OCI-LY1 (cell line): ENCODE data around the gene LRP6.

Experiments
- H2AFZ ChIP-seq: fragments of 200-600 bp; sonication (generic), shearing (Covaris generic); 2 replicates; pipeline ENCODE4 v1.6.0; 2014; ENCODE audit warnings: antibody characterized with exemption, mild to moderate bottlenecking, low read length
- H3F3A ChIP-seq: fragments of 200-600 bp; sonication (generic), shearing (Covaris generic); 2 replicates; pipeline ENCODE4 v1.6.0; 2014; ENCODE audit warnings: mild to moderate bottlenecking, antibody characterized with exemption, low read length, moderate library complexity; ENCODE audit not compliant: insufficient read depth
- H3K27ac ChIP-seq: fragments of 200-600 bp; sonication (generic); 2 replicates; pipeline ENCODE4 v1.5.1; 2014; ENCODE audit warnings: low read length, mixed run types, mild to moderate bottlenecking, low read depth; ENCODE audit not compliant: poor library complexity, severe bottlenecking
- H3K27me3 ChIP-seq: fragments of 200-600 bp; sonication (generic); 2 replicates; pipeline ENCODE4 v1.6.0; 2014; ENCODE audit warnings: antibody characterized with exemption, mild to moderate bottlenecking, low read length, moderate library complexity; ENCODE audit not compliant: insufficient read depth
- H3K36me3 ChIP-seq: fragments of 200-600 bp; sonication (generic); 2 replicates; pipeline ENCODE4 v1.6.1; 2014; ENCODE audit warnings: mild to moderate bottlenecking, antibody characterized with exemption, low read length, moderate library complexity, mixed read lengths; ENCODE audit not compliant: insufficient read depth
- H3K4me1 ChIP-seq: fragments of 200-600 bp; sonication (generic); 2 replicates; pipeline ENCODE4 v1.5.1; 2014; ENCODE audit warnings: mild to moderate bottlenecking, low read length, moderate library complexity; ENCODE audit not compliant: insufficient read depth, severe bottlenecking
- H3K4me2 ChIP-seq: fragments of 200-600 bp; sonication (generic), shearing (Covaris generic); 2 replicates; pipeline ENCODE4 v1.6.1; 2014; ENCODE audit warnings: low read length
- H3K4me3 ChIP-seq: fragments of 200-600 bp; sonication (generic); 2 replicates; pipeline ENCODE4 v1.5.1; 2014; ENCODE audit warnings: low read length, low read depth, mild to moderate bottlenecking, mixed read lengths; ENCODE audit not compliant: poor library complexity, severe bottlenecking
- H3K79me2 ChIP-seq: fragments of 200-600 bp; shearing (Covaris generic); 2 replicates; pipeline ENCODE4 v1.6.1; 2016; ENCODE audit warnings: mixed run types, low read length, mixed read lengths; ENCODE audit not compliant: insufficient read depth
- H3K9ac ChIP-seq: fragments of 200-600 bp; sonication (generic), shearing (Covaris generic); 2 replicates; pipeline ENCODE4 v1.6.1; 2014; ENCODE audit warnings: mild to moderate bottlenecking, low read length, mixed read lengths
- H3K9me2 ChIP-seq: fragments of 200-600 bp; sonication (generic), shearing (Covaris generic); 2 replicates; pipeline ENCODE4 v1.6.1; 2014; ENCODE audit warnings: low read depth, mild to moderate bottlenecking, low read length, mixed read lengths
- H3K9me3 ChIP-seq: fragments of 200-600 bp; shearing (Covaris generic); 2 replicates; pipeline ENCODE4 v1.6.1; 2014; ENCODE audit warnings: low read length, mixed read lengths
- H4K20me1 ChIP-seq: fragments of 200-600 bp; sonication (generic), shearing (Covaris generic); 2 replicates; pipeline ENCODE4 v1.6.0; 2016; ENCODE audit warnings: mild to moderate bottlenecking, low read length; ENCODE audit not compliant: insufficient read depth
- CTCF ChIP-seq: fragments of 200-600 bp; sonication (generic), shearing (Covaris generic); IDR thresholded peaks from 2 replicates; pipeline ENCODE4 v1.5.1; 2017; ENCODE audit warnings: mild to moderate bottlenecking, antibody characterized with exemption, low read length, moderate library complexity, mixed read lengths
- EZH2 ChIP-seq: fragments of 200-600 bp; sonication (generic), shearing (Covaris generic); IDR thresholded peaks from 2 replicates; pipeline ENCODE4 v1.8.0; 2017; ENCODE audit warnings: borderline replicate concordance, mixed run types, mild to moderate bottlenecking, antibody characterized with exemption, low read length, moderate library complexity, mixed read lengths

LRP6 gene

DNA sequence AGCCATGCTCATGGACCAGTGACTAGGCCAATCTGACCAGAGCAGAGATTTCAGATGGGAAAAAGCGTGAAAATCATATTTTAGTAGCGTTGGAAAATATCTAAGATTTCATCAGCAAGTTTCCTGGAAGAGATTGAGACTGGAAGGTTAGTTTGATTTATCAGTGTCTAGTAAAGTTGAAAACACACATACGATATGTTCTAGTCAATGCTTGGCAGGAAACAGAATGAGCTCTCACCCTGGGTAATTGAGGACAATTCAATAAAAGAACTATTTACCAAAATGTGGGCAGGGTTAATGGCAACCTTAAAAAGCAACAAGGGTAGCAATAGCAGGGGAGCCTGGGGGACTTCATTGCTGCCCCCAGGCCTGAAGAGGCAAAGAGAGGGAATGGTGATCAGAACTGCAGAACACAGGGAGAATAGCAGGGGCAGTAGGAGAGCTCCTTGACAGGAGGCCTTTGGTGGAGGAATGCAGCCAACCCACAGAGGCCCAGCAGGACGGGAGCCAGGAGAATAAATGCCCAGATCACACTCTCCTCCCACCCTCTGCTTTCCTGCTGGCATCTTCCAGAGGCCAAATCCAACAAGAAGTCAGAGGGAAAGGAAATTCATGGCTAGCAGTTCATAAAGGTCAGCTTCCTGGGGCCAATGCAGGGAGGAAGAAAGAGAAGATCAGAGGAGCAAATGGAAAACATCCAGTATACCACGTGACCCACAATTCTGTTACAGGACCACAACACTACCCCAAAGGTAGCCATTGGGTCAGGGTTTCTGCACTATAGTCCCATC, 27.6 kb upstream of the LRP6 start:
- Histone ChIP-seq H2AFZ (no peak overlapping the region), H3K9me3 (no peaks in the 10 kb centered on the region), H4K20me1 (no peaks in the 10 kb centered on the region), H3K9ac (no peak overlapping the region), H3K27me3 (no peaks in the 10 kb centered on the region), H3F3A (no peaks in the 10 kb centered on the region), H3K9me2 (no peaks in the 10 kb centered on the region), H3K4me2 (no peak overlapping the region), H3K36me3 (no peaks in the 10 kb centered on the region), H3K4me3 (no peak overlapping the region), H3K27ac (no peak overlapping the region), H3K79me2 (no peaks in the 10 kb centered on the region), H3K4me1 (no peaks in the 10 kb centered on the region)
- TF ChIP-seq CTCF (no peak), EZH2 (no peak)

GRCh38 chr12:12290206-12290605, 23.4 kb upstream of the LRP6 start:
- no peak overlapping the region for H3K4me3 ChIP-seq
- H3K9ac ChIP-seq, result no peak overlapping the region
- no peaks in the 10 kb centered on the region for H3F3A ChIP-seq
- H3K4me1 ChIP-seq, result no peaks in the 10 kb centered on the region
- H3K4me2 ChIP-seq, result no peak overlapping the region
- H3K27ac ChIP-seq, result no peak overlapping the region
- H3K27me3 ChIP-seq, result no peaks in the 10 kb centered on the region
- TF ChIP-seq CTCF, result no peak
- no peak for TF ChIP-seq EZH2
- H2AFZ ChIP-seq, result no peak overlapping the region
- H4K20me1 ChIP-seq, result no peaks in the 10 kb centered on the region
- H3K36me3 ChIP-seq, result no peaks in the 10 kb centered on the region
- no peaks in the 10 kb centered on the region for H3K79me2 ChIP-seq
- H3K9me2 ChIP-seq, result no peaks in the 10 kb centered on the region
- no peaks in the 10 kb centered on the region for H3K9me3 ChIP-seq

DNA sequence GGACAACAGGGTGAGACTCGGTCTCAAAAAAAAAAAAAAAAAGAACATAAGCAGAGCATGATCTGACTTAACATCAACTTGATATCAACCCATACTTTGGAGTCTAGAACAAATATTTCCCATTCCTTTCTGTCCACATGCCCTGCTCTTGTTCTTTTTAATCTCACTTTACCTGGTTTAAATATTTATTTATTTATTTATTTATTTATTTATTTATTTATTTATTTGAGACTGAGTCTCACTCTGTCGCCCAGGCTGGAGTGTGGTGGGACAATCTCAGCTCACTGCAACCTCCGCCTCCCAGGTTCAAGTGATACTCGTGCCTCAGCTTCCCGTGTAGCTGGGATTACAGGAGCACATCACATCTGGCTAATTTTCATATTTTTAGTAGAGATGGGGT, 19.6 kb upstream of the LRP6 start:
- H3F3A ChIP-seq, result no peaks in the 10 kb centered on the region
- no peak overlapping the region for H2AFZ ChIP-seq

More for the DNA sequence above, 19.6 kb upstream of the LRP6 start:
- Histone ChIP-seq H3K36me3 (no peaks in the 10 kb centered on the region), H4K20me1 (no peaks in the 10 kb centered on the region), H3K79me2 (no peaks in the 10 kb centered on the region), H3K4me1 (no peaks in the 10 kb centered on the region), H3K27ac (no peak overlapping the region), H3K4me3 (no peak overlapping the region), H3K4me2 (no peak overlapping the region), H3K9me2 (no peaks in the 10 kb centered on the region), H3K9me3 (no peaks in the 10 kb centered on the region), H3K9ac (no peak overlapping the region), H3K27me3 (no peaks in the 10 kb centered on the region; the same call in 1 of the 2 replicates)
- no peak for TF ChIP-seq EZH2
- no peak for TF ChIP-seq CTCF
